IMR-90 (cell line): ENCODE measurements around the gene PDHA2. TPM values are rescaled to one million over a fixed set of nuclear protein-coding genes. Genes with fewer than 3 reads are reported as not detected.

Experiments used
- ATAC-seq: fragments of 200-7000 bp; cut with Tn5 transposase; 2 replicates; pipeline ENCODE4 v1.9.1; 2020; ENCODE audit warnings: low read depth, mild to moderate bottlenecking, moderate library complexity
- BruUV-seq: library from RNA; stranded (reverse); fragments of 400-500 nt; replicated peaks from 2 replicates; lab custom pipeline; 2021; lab: Mats Ljungman, UMichigan
- CTCF ChIA-PET: fragments of 300-600 bp; formaldehyde crosslinking; extraction: SDS; loops from one replicate; lab custom pipeline; 2021; ENCODE audit warnings: antibody characterized with exemption; lab: Yijun Ruan, JAX
- POLR2A ChIA-PET: fragments of 300-600 bp; sonication (Branson Sonifier 250); formaldehyde crosslinking; loops from one replicate; lab custom pipeline; 2022; ENCODE audit warnings: antibody characterized with exemption; ENCODE audit not compliant: unreplicated experiment; lab: Charles Lee
- DNase-seq: peaks from one replicate; pipeline ENCODE4 v3.0.0; 2013
- H2AFZ ChIP-seq: replicated peaks from 2 replicates; pipeline ENCODE3; 2013; ENCODE audit warnings: low read length, mild to moderate bottlenecking; ENCODE audit not compliant: poor library complexity
- H2AK5ac ChIP-seq: 2 replicates; pipeline ENCODE4 v1.6.1; 2013; ENCODE audit warnings: low read depth, low read length, inconsistent platforms
- H2AK9ac ChIP-seq: replicated peaks from 2 replicates; pipeline ENCODE3; 2013; ENCODE audit warnings: mild to moderate bottlenecking, low read depth, low read length, moderate library complexity; ENCODE audit not compliant: poor library complexity
- H2BK120ac ChIP-seq: 2 replicates; pipeline ENCODE4 v1.6.1; 2013; ENCODE audit warnings: low read depth, low read length, inconsistent platforms
- H2BK15ac ChIP-seq: 3 replicates; pipeline ENCODE4 v1.6.1; 2013; ENCODE audit warnings: low read depth, low read length, inconsistent platforms
- H2BK20ac ChIP-seq: 2 replicates; pipeline ENCODE4 v1.6.1; 2013; ENCODE audit warnings: low read depth, mild to moderate bottlenecking, inconsistent platforms, low read length, moderate library complexity
- H2BK5ac ChIP-seq: 2 replicates; pipeline ENCODE4 v1.6.1; 2013; ENCODE audit warnings: mild to moderate bottlenecking, low read depth, low read length, inconsistent platforms; ENCODE audit not compliant: poor library complexity, severe bottlenecking
- H3K14ac ChIP-seq: replicated peaks from 2 replicates; pipeline ENCODE4 v1.6.1; 2013; ENCODE audit warnings: low read depth, low read length, inconsistent platforms
- H3K18ac ChIP-seq: 2 replicates; pipeline ENCODE4 v1.6.1; 2013; ENCODE audit warnings: low read depth, low read length, control low read depth
- H3K23ac ChIP-seq: 2 replicates; pipeline ENCODE4 v1.6.1; 2013; ENCODE audit warnings: low read depth, low read length, inconsistent platforms
- H3K27ac ChIP-seq: 2 replicates; pipeline ENCODE4 v1.5.1; 2013; ENCODE audit warnings: mild to moderate bottlenecking, control low read depth, low read length; ENCODE audit not compliant: insufficient read depth
- H3K27me3 ChIP-seq: 2 replicates; pipeline ENCODE4 v1.6.1; 2013; ENCODE audit warnings: low read length; ENCODE audit not compliant: control insufficient read depth, insufficient read depth
- H3K36me3 ChIP-seq: 2 replicates; pipeline ENCODE4 v1.6.1; 2013; ENCODE audit warnings: low read length, mixed read lengths; ENCODE audit not compliant: control insufficient read depth, insufficient read depth
- H3K4ac ChIP-seq: 2 replicates; pipeline ENCODE4 v1.6.1; 2013; ENCODE audit warnings: low read depth, low read length, inconsistent platforms
- H3K4me1 ChIP-seq: 2 replicates; pipeline ENCODE4 v1.6.1; 2013; ENCODE audit warnings: low read length, mixed read lengths; ENCODE audit not compliant: control insufficient read depth, insufficient read depth
- H3K4me2 ChIP-seq: 2 replicates; pipeline ENCODE4 v1.6.1; 2013; ENCODE audit warnings: low read depth, mild to moderate bottlenecking, control low read depth, low read length, moderate library complexity
- H3K4me3 ChIP-seq: 2 replicates; pipeline ENCODE4 v1.5.1; 2013; ENCODE audit warnings: low read depth, mild to moderate bottlenecking, control low read depth, low read length, moderate library complexity; ENCODE audit not compliant: insufficient read depth
- H3K56ac ChIP-seq: 2 replicates; pipeline ENCODE4 v1.6.1; 2013; ENCODE audit warnings: low read length, inconsistent platforms; ENCODE audit not compliant: insufficient read depth; ENCODE audit errors: extremely low read depth
- H3K79me1 ChIP-seq, 2 experiments: 2 replicates each; pipeline ENCODE4 v1.6.1; 2013; ENCODE audit warnings: low read length in 2 of 2, inconsistent platforms in 1 of 2, low read depth in 1 of 2
- H3K9ac ChIP-seq: 2 replicates; pipeline ENCODE4 v1.6.1; 2013; ENCODE audit warnings: low read depth, low read length, control low read depth
- H3K9me1 ChIP-seq: 2 replicates; pipeline ENCODE4 v1.6.1; 2013; ENCODE audit warnings: low read length, inconsistent platforms; ENCODE audit not compliant: insufficient read depth
- H3K9me3 ChIP-seq: 2 replicates; pipeline ENCODE4 v1.6.1; 2013; ENCODE audit warnings: low read length; ENCODE audit not compliant: control insufficient read depth, insufficient read depth
- H4K20me1 ChIP-seq: 2 replicates; pipeline ENCODE4 v1.6.1; 2013; ENCODE audit warnings: low read length, inconsistent platforms; ENCODE audit not compliant: insufficient read depth
- H4K5ac ChIP-seq: 2 replicates; pipeline ENCODE4 v1.6.1; 2013; ENCODE audit warnings: mild to moderate bottlenecking, low read depth, low read length, control low read depth
- H4K8ac ChIP-seq, 2 experiments: 2 replicates each; pipeline ENCODE4 v1.6.1; 2013; ENCODE audit warnings: low read depth in 2 of 2, low read length in 2 of 2, control low read depth in 1 of 2, inconsistent platforms in 1 of 2
- H4K91ac ChIP-seq: 2 replicates; pipeline ENCODE4 v1.6.1; 2013; ENCODE audit warnings: low read depth, low read length, inconsistent platforms; ENCODE audit not compliant: insufficient read depth
- MAZ ChIP-seq: IDR thresholded peaks from 2 replicates; pipeline ENCODE4 v1.6.1; 2012; ENCODE audit warnings: low read depth, mild to moderate bottlenecking, low read length, improper control_type of control experiment, moderate library complexity, borderline replicate concordance
- MXI1 ChIP-seq: IDR thresholded peaks from 2 replicates; pipeline ENCODE4 v1.6.1; 2012; ENCODE audit warnings: low read depth, mild to moderate bottlenecking, low read length, moderate library complexity, borderline replicate concordance
- NFE2L2 ChIP-seq: fragments of 150-350 bp; IDR thresholded peaks from 2 replicates; pipeline ENCODE4 v1.6.1; 2016; ENCODE audit warnings: low read depth, mild to moderate bottlenecking, low read length
- POLR2A ChIP-seq: IDR thresholded peaks from 2 replicates; pipeline ENCODE4 v1.6.1; 2012; ENCODE audit warnings: mild to moderate bottlenecking, low read depth, low read length
- RCOR1 ChIP-seq: IDR thresholded peaks from 2 replicates; pipeline ENCODE4 v1.6.1; 2012; ENCODE audit warnings: mild to moderate bottlenecking, low read length, improper control_type of control experiment; ENCODE audit not compliant: insufficient replicate concordance
- SMC3 ChIP-seq: fragments of 150-350 bp; IDR thresholded peaks from 2 replicates; pipeline ENCODE4 v1.6.1; 2016; ENCODE audit warnings: low read depth, mild to moderate bottlenecking, antibody characterized with exemption, low read length, moderate library complexity
- WGBS, 2 experiments: methylation state at CpG; one replicate each; pipeline versions ENCODE4 v1.1.5 to v1.1.7; 2013; ENCODE audit warnings: missing lambda C conversion rate in 2 of 2; ENCODE audit not compliant: insufficient read length in 1 of 2; ENCODE audit errors: extremely low coverage in 2 of 2; 5-methylcytosine and 5-hydroxymethylcytosine counted together
- dilution Hi-C: fragments of 300-500 bp; cut with HindIII; formaldehyde crosslinking; loops from one replicate; pipeline ENCODE4 v1.14.3; 2018; ENCODE audit warnings: low sequenced_read_pairs; ENCODE audit not compliant: unreplicated experiment
- in situ Hi-C: fragments of 300-500 bp; cut with MboI; formaldehyde crosslinking; loops from 3 replicates; pipeline ENCODE4 v1.14.3; 2019; ENCODE audit warnings: low sequenced_read_pairs, inconsistent platforms, mixed read lengths
- intact Hi-C: fragments of 100-400 bp; cut with micrococcal nuclease; formaldehyde crosslinking; loops from 2 replicates; pipeline ENCODE4 v1.10.0; 2022
- polyA plus RNA-seq, 3 experiments: library from polyadenylated mRNA; depleted of rRNA; stranded (reverse); fragments of >200 nt; gene quantifications; 2 replicates each; pipeline ENCODE4 v1.2.3, GENCODE V29; 2012; ENCODE audit warnings: low replicate concordance in 1 of 3
- total RNA-seq: library from RNA; depleted of rRNA; stranded (reverse); fragments of >200 nt; gene quantifications from 2 replicates; pipeline ENCODE4 v1.2.3, GENCODE V29; 2012
- TF ChIP-seq, protein P1 (sequence below): fragments of 150-350 bp; IDR thresholded peaks from 2 replicates; pipeline ENCODE4 v1.6.1; 2016; ENCODE audit warnings: low read depth, mild to moderate bottlenecking, low read length, moderate library complexity, borderline replicate concordance
- TF ChIP-seq, protein P2 (sequence below): conservative IDR thresholded peaks from 2 replicates; pipeline ENCODE4 v1.5.1; 2012; ENCODE audit warnings: mild to moderate bottlenecking, low read depth, low read length, improper control_type of control experiment

PDHA2 gene
- total and polyA plus RNA-seq, 2 of the 4 experiments (the other 2 are of a cell fraction), result not detected

GRCh38 chr4:95889662-95890061 is 49.8 kb downstream of the PDHA2 start:
- Histone ChIP-seq H3K9me3 (peaks cover 8% of the 10 kb centered on the region), H2BK5ac (no peak overlapping the region), H2AFZ (no peak overlapping the region), H3K79me1 (no peaks in the 10 kb centered on the region), H2AK9ac (no peak overlapping the region), H3K4me3 (no peak overlapping the region), H2BK20ac (no peak overlapping the region), H3K18ac (no peak overlapping the region), H2AK5ac (no peak overlapping the region), H2BK15ac (no peak overlapping the region), H3K4me1 (no peaks in the 10 kb centered on the region), H4K5ac (no peak overlapping the region), H4K20me1 (no peaks in the 10 kb centered on the region), H3K23ac (no peak overlapping the region), H4K91ac (no peak overlapping the region), H3K27ac (no peak overlapping the region), H3K4me2 (no peak overlapping the region), H3K56ac (no peak overlapping the region), H3K9ac (no peak overlapping the region), H3K14ac (no peak overlapping the region), H2BK120ac (no peak overlapping the region), H3K27me3 (no peaks in the 10 kb centered on the region), H3K4ac (no peak overlapping the region), H4K8ac (no peak overlapping the region), H3K36me3 (no peaks in the 10 kb centered on the region), H3K9me1 (no peaks in the 10 kb centered on the region)
- in situ Hi-C loops, result no loop called here
- POLR2A ChIA-PET, result no interaction called here
- no peak for DNase-seq
- TF ChIP-seq NFE2L2, result no peak
- no peak for TF ChIP-seq SMC3
- TF ChIP-seq, protein P1, sequence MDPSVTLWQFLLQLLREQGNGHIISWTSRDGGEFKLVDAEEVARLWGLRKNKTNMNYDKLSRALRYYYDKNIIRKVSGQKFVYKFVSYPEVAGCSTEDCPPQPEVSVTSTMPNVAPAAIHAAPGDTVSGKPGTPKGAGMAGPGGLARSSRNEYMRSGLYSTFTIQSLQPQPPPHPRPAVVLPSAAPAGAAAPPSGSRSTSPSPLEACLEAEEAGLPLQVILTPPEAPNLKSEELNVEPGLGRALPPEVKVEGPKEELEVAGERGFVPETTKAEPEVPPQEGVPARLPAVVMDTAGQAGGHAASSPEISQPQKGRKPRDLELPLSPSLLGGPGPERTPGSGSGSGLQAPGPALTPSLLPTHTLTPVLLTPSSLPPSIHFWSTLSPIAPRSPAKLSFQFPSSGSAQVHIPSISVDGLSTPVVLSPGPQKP, result no peak
- TF ChIP-seq, protein P2, sequence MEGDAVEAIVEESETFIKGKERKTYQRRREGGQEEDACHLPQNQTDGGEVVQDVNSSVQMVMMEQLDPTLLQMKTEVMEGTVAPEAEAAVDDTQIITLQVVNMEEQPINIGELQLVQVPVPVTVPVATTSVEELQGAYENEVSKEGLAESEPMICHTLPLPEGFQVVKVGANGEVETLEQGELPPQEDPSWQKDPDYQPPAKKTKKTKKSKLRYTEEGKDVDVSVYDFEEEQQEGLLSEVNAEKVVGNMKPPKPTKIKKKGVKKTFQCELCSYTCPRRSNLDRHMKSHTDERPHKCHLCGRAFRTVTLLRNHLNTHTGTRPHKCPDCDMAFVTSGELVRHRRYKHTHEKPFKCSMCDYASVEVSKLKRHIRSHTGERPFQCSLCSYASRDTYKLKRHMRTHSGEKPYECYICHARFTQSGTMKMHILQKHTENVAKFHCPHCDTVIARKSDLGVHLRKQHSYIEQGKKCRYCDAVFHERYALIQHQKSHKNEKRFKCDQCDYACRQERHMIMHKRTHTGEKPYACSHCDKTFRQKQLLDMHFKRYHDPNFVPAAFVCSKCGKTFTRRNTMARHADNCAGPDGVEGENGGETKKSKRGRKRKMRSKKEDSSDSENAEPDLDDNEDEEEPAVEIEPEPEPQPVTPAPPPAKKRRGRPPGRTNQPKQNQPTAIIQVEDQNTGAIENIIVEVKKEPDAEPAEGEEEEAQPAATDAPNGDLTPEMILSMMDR, result no peak
- no peak for TF ChIP-seq MAZ
- no peak for TF ChIP-seq RCOR1
- no peak for TF ChIP-seq POLR2A
- TF ChIP-seq MXI1, result no peak
- no CpG with 5 or more reads among the region's 2 CpGs for WGBS, 2 experiments
- intact Hi-C loops, result no loop called here
- ATAC-seq, result no peak
- dilution Hi-C loops, result no loop called here
- no TSS peak for BruUV-seq
- CTCF ChIA-PET, result no interaction called here
